HG02571 (cell line): ENCODE results near the gene HMG20B.

Experiments used
- ATAC-seq: cut with Tn5 transposase; IDR thresholded peaks from one replicate; pipeline ENCODE4 v1.9.1; 2021; ENCODE audit warnings: mild to moderate bottlenecking, moderate library complexity; ENCODE audit not compliant: unreplicated experiment

Gene HMG20B

GRCh38 chr19:3618811-3619630, 46.3 kb downstream of the HMG20B start:
- ATAC-seq = no peak

GRCh38 chr19:3619631-3620012, 46.9 kb downstream of the HMG20B start:
- ATAC-seq = no peak

- ATAC-seq = no peak
Measured at GRCh38 chr19:3620145-3620816, 47.5 kb downstream of the HMG20B start.

GRCh38 chr19:3620817-3621547, 48.2 kb downstream of the HMG20B start:
- ATAC-seq = no peak

GRCh38 chr19:3621689-3622088, 48.9 kb downstream of the HMG20B start:
- ATAC-seq = no peak

GRCh38 chr19:3622224-3622623, 49.5 kb downstream of the HMG20B start:
- no peak for ATAC-seq

GRCh38 chr19:3623716-3624115, 51.0 kb downstream of the HMG20B start:
- ATAC-seq = no peak

- no peak for ATAC-seq
Measured at GRCh38 chr19:3625996-3626472, 53.3 kb downstream of the HMG20B start.

- ATAC-seq = peak; percentile 84
Measured at GRCh38 chr19:3626473-3627350, 54.0 kb downstream of the HMG20B start, which contains the start of gene CACTIN. Gene CACTIN, minus strand, starts transcription at chr19:3626790. Its CDS starts 28 bp downstream, at chr19:3626762.

- no peak for ATAC-seq
Measured at GRCh38 chr19:3627351-3627723, 54.6 kb downstream of the HMG20B start.
